IPS-NIHi11 (cell line): ENCODE results near the gene ASB4.
A peak's percentile ranks its signal among the peaks of the same experiment; 100 is the strongest.
"Not testable (repeated sequence)": the region's sequence is repeated elsewhere in the genome, so short reads cannot be mapped to it uniquely, and the experiment has no call there.

Experiments
- DNase-seq: peaks from one replicate; pipeline ENCODE4 v3.0.0; 2012; ENCODE audit warnings: mixed read lengths, low spot score

The ASB4 gene

GRCh38 chr7:95479992-95480624, 5.6 kb upstream of the ASB4 start:
- DNase-seq = no peak

GRCh38 chr7:95481271-95482165, 4.2 kb upstream of the ASB4 start:
- no peak for DNase-seq

- no peak for DNase-seq
Observed at GRCh38 chr7:95482424-95482823, 3.3 kb upstream of the ASB4 start.

- DNase-seq = no peak
Observed at GRCh38 chr7:95490231-95490762, 4.6 kb downstream of the ASB4 start.

- DNase-seq = no peak
Observed at GRCh38 chr7:95491201-95491600, 5.5 kb downstream of the ASB4 start.

- DNase-seq = peak; percentile 74
Observed at GRCh38 chr7:95491634-95492314, 6.0 kb downstream of the ASB4 start.

- DNase-seq = no peak
Observed at GRCh38 chr7:95493247-95493646, 7.5 kb downstream of the ASB4 start.

- DNase-seq = no peak
Observed at GRCh38 chr7:95493844-95494243, 8.1 kb downstream of the ASB4 start.

GRCh38 chr7:95501261-95501832, 15.6 kb downstream of the ASB4 start:
- DNase-seq = no peak

GRCh38 chr7:95502403-95502802, 16.7 kb downstream of the ASB4 start:
- DNase-seq = no peak

- DNase-seq = no peak
Observed at GRCh38 chr7:95503271-95504131, 17.8 kb downstream of the ASB4 start.

- not testable (repeated sequence) for DNase-seq
Observed at GRCh38 chr7:95504132-95504588, 18.4 kb downstream of the ASB4 start.

GRCh38 chr7:95508780-95509179, 23.0 kb downstream of the ASB4 start:
- no peak for DNase-seq

GRCh38 chr7:95509199-95509598, 23.5 kb downstream of the ASB4 start:
- DNase-seq = peak; percentile 64

GRCh38 chr7:95511716-95512260, 26.0 kb downstream of the ASB4 start:
- peak; percentile 62 for DNase-seq

- DNase-seq = no peak
Observed at GRCh38 chr7:95517458-95517857, 31.7 kb downstream of the ASB4 start.

GRCh38 chr7:95517870-95518269, 32.1 kb downstream of the ASB4 start:
- no peak for DNase-seq

GRCh38 chr7:95520136-95520535, 34.4 kb downstream of the ASB4 start:
- DNase-seq = no peak

GRCh38 chr7:95525503-95525902, 39.8 kb downstream of the ASB4 start:
- no peak for DNase-seq

GRCh38 chr7:95526128-95526738, 40.5 kb downstream of the ASB4 start:
- no peak for DNase-seq
